CD4-positive, alpha-beta T cell treated with Interferon alpha-2 for 1 hour (primary cell): ENCODE measurements around the gene TAS2R41.
"Not testable (repeated sequence)": the region's sequence is repeated elsewhere in the genome, so short reads cannot be mapped to it uniquely, and the experiment has no call there.

ENCODE experiments used
- DNase-seq, 2 donors: peaks; one replicate each; pipeline ENCODE4 v3.0.0-alpha.2; 2020 to 2022

TAS2R41 gene

GRCh38 chr7:143496263-143496662 lies 18.6 kb downstream of the TAS2R41 start:
- DNase-seq, result no peak

GRCh38 chr7:143497008-143497795 lies 19.5 kb downstream of the TAS2R41 start:
- DNase-seq, result no peak

- no peak for DNase-seq
These were observed 21.6 kb downstream of the TAS2R41 start for GRCh38 chr7:143499246-143499645.

- DNase-seq, result no peak
These were observed 22.2 kb downstream of the TAS2R41 start for GRCh38 chr7:143499743-143500348.

GRCh38 chr7:143503261-143503660 lies 25.6 kb downstream of the TAS2R41 start:
- no peak for DNase-seq

- DNase-seq, result no peak
These were observed 26.7 kb downstream of the TAS2R41 start for GRCh38 chr7:143504215-143504936.

GRCh38 chr7:143504937-143505297 lies 27.2 kb downstream of the TAS2R41 start:
- no peak for DNase-seq

- DNase-seq, result no peak
These were observed 28.2 kb downstream of the TAS2R41 start for GRCh38 chr7:143505838-143506237.

GRCh38 chr7:143507094-143507518 lies 29.4 kb downstream of the TAS2R41 start:
- no peak for DNase-seq

GRCh38 chr7:143507534-143508055 lies 29.9 kb downstream of the TAS2R41 start:
- DNase-seq, result no peak

- no peak for DNase-seq
These were observed 33.4 kb downstream of the TAS2R41 start for GRCh38 chr7:143510854-143511592.

- DNase-seq, result no peak
These were observed 33.9 kb downstream of the TAS2R41 start for GRCh38 chr7:143511593-143512047.

GRCh38 chr7:143512488-143513340 lies 35.0 kb downstream of the TAS2R41 start:
- no peak for DNase-seq

- DNase-seq, result no peak
These were observed 36.8 kb downstream of the TAS2R41 start for GRCh38 chr7:143514487-143514886.

GRCh38 chr7:143514995-143515735 lies 37.5 kb downstream of the TAS2R41 start:
- DNase-seq, result no peak

GRCh38 chr7:143516981-143517380 lies 39.3 kb downstream of the TAS2R41 start:
- DNase-seq, result no peak

- DNase-seq, result no peak
These were observed 40.8 kb downstream of the TAS2R41 start for GRCh38 chr7:143518521-143518920.

- DNase-seq, result no peak
These were observed 41.3 kb downstream of the TAS2R41 start for GRCh38 chr7:143518941-143519340.

- no peak for DNase-seq
These were observed 41.9 kb downstream of the TAS2R41 start for GRCh38 chr7:143519411-143520131.

- DNase-seq, result not testable (repeated sequence)
These were observed 44.7 kb downstream of the TAS2R41 start for GRCh38 chr7:143522309-143522916.
